Ovary (tissue), 9 donors: Measurements from ENCODE around the gene VWA3B. TPM values are rescaled to one million over a fixed set of nuclear protein-coding genes. Genes with fewer than 3 reads are reported as not detected.

Experiments
- DNase-seq, 5 donors: peaks; one replicate each; pipeline ENCODE4 v3.0.0-alpha.2; 2019 to 2020
- H3K27ac ChIP-seq, 2 donors: fragments of 200-600 bp; one replicate each; pipeline versions ENCODE4 v1.5.1 to v1.8.0; 2019 to 2022
- H3K27me3 ChIP-seq: fragments of 200-600 bp; one replicate; pipeline ENCODE4 v1.8.0; 2022
- H3K36me3 ChIP-seq: fragments of 200-600 bp; sonication (generic); one replicate; pipeline ENCODE4 v1.5.1; 2019
- H3K4me1 ChIP-seq: one replicate; pipeline ENCODE4 v1.8.1; 2013; ENCODE audit warnings: mild to moderate bottlenecking, moderate library complexity; ENCODE audit not compliant: insufficient read depth
- H3K4me3 ChIP-seq: fragments of 200-600 bp; sonication (generic); one replicate; pipeline ENCODE4 v1.5.1; 2017
- H3K9me3 ChIP-seq, 2 donors: fragments of 200-600 bp in 1 of 2; sonication (generic) in 1 of 2; one replicate each; pipeline versions ENCODE4 v1.5.1 to v1.8.1; 2013 to 2019; ENCODE audit warnings: mild to moderate bottlenecking in 1 of 2, moderate library complexity in 1 of 2
- CTCF ChIP-seq, 3 donors: fragments of 450-650 bp in 2 of 3; fragments of 200-600 bp in 1 of 3; IDR thresholded peaks; one replicate each; pipeline versions ENCODE4 v1.5.1 to v1.8.0; 2016 to 2022; ENCODE audit warnings: antibody characterized with exemption in 3 of 3, mild to moderate bottlenecking in 1 of 3
- EP300 ChIP-seq: sonication (generic); formaldehyde crosslinking; IDR thresholded peaks from one replicate; pipeline ENCODE4 v1.6.1; 2017; ENCODE audit warnings: antibody characterized with exemption
- POLR2A ChIP-seq: fragments of 450-650 bp; IDR thresholded peaks from one replicate; pipeline ENCODE4 v1.6.1; 2017; ENCODE audit warnings: antibody characterized with exemption, mild to moderate bottlenecking, moderate library complexity
- WGBS, 3 donors: extraction: QIAGEN DNeasy Blood & Tissue Kit in 1 of 3; methylation state at CpG; one replicate each; pipeline versions ENCODE4 v1.1.5 to v1.1.7; 2013 to 2017; 5-methylcytosine and 5-hydroxymethylcytosine counted together
- intact Hi-C, 4 donors: fragments of 100-400 bp; cut with DNase I; formaldehyde crosslinking; loops; one replicate each; pipeline versions ENCODE4 v1.11.0 to v1.15.1; 2022 to 2023
- polyA plus RNA-seq, 2 donors: library from polyadenylated mRNA; stranded (reverse); fragments of 200-250 nt in 1 of 2; fragments of 350-450 nt in 1 of 2; fragmentation: Illumina TruSeq in 1 of 2; extraction: RNeasy Lipid Tissue Mini Kit (QIAGEN cat#74804) in 1 of 2; gene quantifications; one replicate each; pipeline ENCODE4 v1.2.3, GENCODE V29; 2013 to 2014
- total RNA-seq, 7 donors: library from RNA; depleted of rRNA in 2 of 7; stranded (reverse); fragments of >200 nt in 2 of 7; fragmentation: NEBNext Ultra II Directional in 3 of 7; extraction: Animal tissue kit (Norgen Biotek cat#: 25700) in 3 of 7; gene quantifications; one replicate each; pipeline versions ENCODE4 v1.1.0 to v1.2.4, GENCODE V29; 2016 to 2023
- donor health status: DM: no; HTN: no; CAD: no; lungs with moderate emphysema.
- donor health status: DM: no; HTN: no; CAD: no.
- donor health status: Bipolar disorder and iron deficiency.
- donor health status: DM: yes; HTN: yes; CAD: no.
- donor health status: DM: no; HTN: no; CAD: no.
- donor health status: DM: yes; HTN: yes; CAD: no.

Gene VWA3B
- total and polyA plus RNA-seq, 9 donors = 0.56 to 15.7 (median 1.1) TPM

- Histone ChIP-seq H3K4me1 (no peaks in the 10 kb centered on the region), H3K27ac (no peak overlapping the region), H3K36me3 (no peaks in the 10 kb centered on the region), H3K27me3 (no peaks in the 10 kb centered on the region), H3K4me3 (no peak overlapping the region), H3K9me3 (no peaks in the 10 kb centered on the region)
- intact Hi-C loops = no loop called here
- 21 to 27% (median 24%) methylated on average over 4 of the region's 4 CpGs for WGBS, 3 donors
- no peak for TF ChIP-seq POLR2A
- TF ChIP-seq EP300 = no peak
- no peak for TF ChIP-seq CTCF (IDR thresholded peaks at IDR 0.05)
- no peak for DNase-seq
Observed at GRCh38 chr2:98334439-98335078, 247.6 kb downstream of the VWA3B start.

- H3K36me3 ChIP-seq = no peaks in the 10 kb centered on the region
- no peak for DNase-seq
- H3K4me3 ChIP-seq = no peak overlapping the region
- H3K27ac ChIP-seq = no peak overlapping the region
- 76 to 86% (median 82%) methylated on average over 3 of the region's 3 CpGs for WGBS, 3 donors
- TF ChIP-seq POLR2A (no peak), EP300 (no peak), CTCF (IDR thresholded peaks at IDR 0.05) (no peak)
- H3K4me1 ChIP-seq = no peaks in the 10 kb centered on the region
- H3K27me3 ChIP-seq = no peaks in the 10 kb centered on the region
- H3K9me3 ChIP-seq = no peaks in the 10 kb centered on the region
- intact Hi-C loops = no loop called here
Observed at GRCh38 chr2:98335271-98335670, 248.3 kb downstream of the VWA3B start.

GRCh38 chr2:98341241-98341640 lies 254.3 kb downstream of the VWA3B start:
- TF ChIP-seq EP300 (no peak), CTCF (IDR thresholded peaks at IDR 0.05) (no peak), POLR2A (no peak)
- 83 to 91% (median 89%) methylated on average over 2 of the region's 2 CpGs for whole genome bisulfite sequencing, 3 donors
- Histone ChIP-seq H3K36me3 (no peaks in the 10 kb centered on the region), H3K9me3 (no peaks in the 10 kb centered on the region), H3K27ac (no peak overlapping the region), H3K27me3 (no peaks in the 10 kb centered on the region), H3K4me1 (no peaks in the 10 kb centered on the region), H3K4me3 (no peak overlapping the region)
- intact Hi-C loops = no loop called here
- DNase-seq = no peak

GRCh38 chr2:98343285-98343684 lies 256.3 kb downstream of the VWA3B start:
- WGBS, 3 donors = 41 to 61% (median 45%) methylated on average over 3 of the region's 3 CpGs
- peaks cover 1% of the 10 kb centered on the region for H3K4me1 ChIP-seq
- H3K4me3 ChIP-seq = no peak overlapping the region
- no peaks in the 10 kb centered on the region for H3K36me3 ChIP-seq
- no peak for TF ChIP-seq EP300
- TF ChIP-seq CTCF (IDR thresholded peaks at IDR 0.05) = no peak
- no peak for TF ChIP-seq POLR2A
- no peak for DNase-seq
- no peaks in the 10 kb centered on the region for H3K9me3 ChIP-seq
- intact Hi-C loops = no loop called here
- peaks cover 4% of the 10 kb centered on the region for H3K27me3 ChIP-seq
- no peak overlapping the region for H3K27ac ChIP-seq
